SU-DHL-6 (cell line): Measurements from ENCODE around the gene RAB3IP.
"Not testable (repeated sequence)": the region's sequence is repeated elsewhere in the genome, so short reads cannot be mapped to it uniquely, and the experiment has no call there.

Source experiments
- H2AFZ ChIP-seq: fragments of 200-600 bp; sonication (generic); 2 replicates; pipeline ENCODE4 v1.6.1; 2014; ENCODE audit warnings: low read depth, mild to moderate bottlenecking, moderate library complexity, mixed read lengths, antibody characterized with exemption, low read length; ENCODE audit not compliant: severe bottlenecking
- H3F3A ChIP-seq: fragments of 200-600 bp; shearing (Covaris generic); 2 replicates; pipeline ENCODE4 v1.6.0; 2016; ENCODE audit warnings: antibody characterized with exemption, mild to moderate bottlenecking; ENCODE audit not compliant: insufficient read depth
- H3K27ac ChIP-seq: fragments of 200-600 bp; sonication (generic); 2 replicates; pipeline ENCODE4 v1.5.1; 2016; ENCODE audit warnings: low read depth, mild to moderate bottlenecking, low read length, moderate library complexity, mixed read lengths
- H3K27me3 ChIP-seq: fragments of 200-600 bp; sonication (generic), shearing (Covaris generic); 2 replicates; pipeline ENCODE4 v1.6.0; 2014; ENCODE audit warnings: mild to moderate bottlenecking, low read length
- H3K36me3 ChIP-seq: fragments of 200-600 bp; sonication (generic); 2 replicates; pipeline ENCODE4 v1.6.1; 2014; ENCODE audit warnings: mild to moderate bottlenecking, low read length, mixed read lengths
- H3K4me2 ChIP-seq: fragments of 300-600, 200-600 bp; shearing (Covaris generic), sonication (generic); 2 replicates; pipeline ENCODE4 v1.6.0; 2014; ENCODE audit warnings: low read length, low read depth, mild to moderate bottlenecking; ENCODE audit not compliant: poor library complexity, severe bottlenecking
- H3K4me3 ChIP-seq: fragments of 200-600 bp; sonication (generic); 2 replicates; pipeline ENCODE4 v1.5.1; 2014; ENCODE audit warnings: antibody characterized with exemption, low read length, mild to moderate bottlenecking, mixed read lengths; ENCODE audit not compliant: insufficient read depth, poor library complexity, severe bottlenecking
- H3K79me2 ChIP-seq: fragments of 200-600 bp; sonication (generic); 2 replicates; pipeline ENCODE4 v1.6.1; 2014; ENCODE audit warnings: mild to moderate bottlenecking, low read length, moderate library complexity; ENCODE audit not compliant: insufficient read depth
- H3K9ac ChIP-seq: fragments of 200-600 bp; sonication (generic); 2 replicates; pipeline ENCODE4 v1.7.0; 2014; ENCODE audit warnings: mild to moderate bottlenecking, low read length
- H3K9me2 ChIP-seq: fragments of 200-600 bp; sonication (generic); replicated peaks from 2 replicates; pipeline ENCODE4 v1.6.1; 2014; ENCODE audit warnings: low read length; ENCODE audit not compliant: insufficient read depth
- H3K9me3 ChIP-seq: fragments of 200-600 bp; sonication (generic); 2 replicates; pipeline ENCODE4 v1.6.1; 2014; ENCODE audit warnings: low read length, mixed read lengths; ENCODE audit not compliant: insufficient read depth
- H4K20me1 ChIP-seq: fragments of 200-600 bp; sonication (generic); 2 replicates; pipeline ENCODE4 v1.6.1; 2014; ENCODE audit warnings: low read depth, mild to moderate bottlenecking, antibody characterized with exemption, low read length, moderate library complexity, mixed read lengths
- CTCF ChIP-seq: fragments of 200-600 bp; sonication (generic); IDR thresholded peaks from one replicate; pipeline ENCODE4 v1.5.1; 2017; ENCODE audit warnings: antibody characterized with exemption, mild to moderate bottlenecking, low read length, moderate library complexity; ENCODE audit not compliant: insufficient read depth, poor library complexity, severe bottlenecking
- EZH2phosphoT487 ChIP-seq: fragments of 200-600 bp; sonication (generic), shearing (Covaris generic); conservative IDR thresholded peaks from 2 replicates; pipeline ENCODE4 v1.6.1; 2018; ENCODE audit warnings: mild to moderate bottlenecking, antibody characterized with exemption, low read length, moderate library complexity, mixed read lengths

The RAB3IP gene

GRCh38 chr12:69783365-69783764 is 44.7 kb downstream of the RAB3IP start:
- 0 out of 2 replicates have a peak, but pooled peaks cover 7% of the 10 kb centered on the region for H3K79me2 ChIP-seq
- H3F3A ChIP-seq = no peaks in the 10 kb centered on the region
- H4K20me1 ChIP-seq = no peaks in the 10 kb centered on the region
- no peak overlapping the region for H3K4me3 ChIP-seq
- no peaks in the 10 kb centered on the region for H3K9me3 ChIP-seq
- no peak for TF ChIP-seq EZH2phosphoT487
- no peak for TF ChIP-seq CTCF
- no peak overlapping the region for H3K27ac ChIP-seq
- H3K9ac ChIP-seq = no peak overlapping the region
- H3K9me2 ChIP-seq = no peaks in the 10 kb centered on the region
- no peaks in the 10 kb centered on the region for H3K27me3 ChIP-seq
- no peak overlapping the region for H2AFZ ChIP-seq
- H3K36me3 ChIP-seq = peaks cover 11% of the 10 kb centered on the region; the same call in 1 of the 2 replicates
- H3K4me2 ChIP-seq = no peak overlapping the region

- no peak overlapping the region for H3K4me3 ChIP-seq
- H4K20me1 ChIP-seq = no peaks in the 10 kb centered on the region
- H3K9ac ChIP-seq = no peak overlapping the region
- no peak overlapping the region for H3K4me2 ChIP-seq
- H2AFZ ChIP-seq = no peak overlapping the region
- H3F3A ChIP-seq = no peaks in the 10 kb centered on the region
- H3K27ac ChIP-seq = no peak overlapping the region
- no peaks in the 10 kb centered on the region for H3K79me2 ChIP-seq
- H3K9me3 ChIP-seq = 0 out of 2 replicates have a peak, but pooled peaks cover 6% of the 10 kb centered on the region
- H3K9me2 ChIP-seq = no peaks in the 10 kb centered on the region
- H3K36me3 ChIP-seq = peaks cover 17% of the 10 kb centered on the region
- H3K27me3 ChIP-seq = no peaks in the 10 kb centered on the region
- no peak for TF ChIP-seq EZH2phosphoT487
- TF ChIP-seq CTCF = no peak
Measured at GRCh38 chr12:69789351-69789750, 50.7 kb downstream of the RAB3IP start.

- Histone ChIP-seq H3K79me2 (no peaks in the 10 kb centered on the region), H3K9me2 (no peaks in the 10 kb centered on the region), H2AFZ (no peak overlapping the region), H3K36me3 (peaks cover 21% of the 10 kb centered on the region), H3K9me3 (0 out of 2 replicates have a peak, but pooled peaks cover 6% of the 10 kb centered on the region), H3K4me2 (no peak overlapping the region), H3F3A (no peaks in the 10 kb centered on the region), H4K20me1 (no peaks in the 10 kb centered on the region), H3K27ac (no peak overlapping the region), H3K9ac (no peak overlapping the region), H3K4me3 (no peak overlapping the region), H3K27me3 (no peaks in the 10 kb centered on the region)
- TF ChIP-seq EZH2phosphoT487 (no peak), CTCF (no peak)
Measured at GRCh38 chr12:69792533-69792932, 53.9 kb downstream of the RAB3IP start.

- H3K4me3 ChIP-seq = not testable (repeated sequence)
Measured at GRCh38 chr12:69807101-69807897, 68.6 kb downstream of the RAB3IP start.

More at GRCh38 chr12:69807101-69807897, 68.6 kb downstream of the RAB3IP start:
- H3K9me3 ChIP-seq, H2AFZ ChIP-seq, H3K9ac ChIP-seq, H3K9me2 ChIP-seq, H3K4me2 ChIP-seq, H3K27ac ChIP-seq, H3K27me3 ChIP-seq, H3K79me2 ChIP-seq, H4K20me1 ChIP-seq, H3F3A ChIP-seq: not testable (repeated sequence)
- H3K36me3 ChIP-seq = peaks cover 10% of the 10 kb centered on the region
